ENCODE measurements around the gene CXCL13.
A peak's percentile ranks its signal among the peaks of the same experiment; 100 is the strongest.
"Not testable (repeated sequence)": the region's sequence is repeated elsewhere in the genome, so short reads cannot be mapped to it uniquely, and the experiment has no call there.

CXCL13 gene

GRCh38 chr4:77605210-77605902 is at the start of gene CXCL13:
Gene CXCL13 (plus strand): TSS chr4:77605820. CDS start chr4:77605866, 46 bp downstream.
- DNase-seq (ENCODE audit: extremely low spot score, insufficient read length, low read depth) (no peak), FAIRE-seq (no peak)

- DNase-seq (ENCODE audit: extremely low spot score, insufficient read length, low read depth) (no peak), FAIRE-seq (no peak)
Measured at GRCh38 chr4:77560170-77560569, 45.5 kb upstream of the CXCL13 start.

GRCh38 chr4:77561720-77562119 is 43.9 kb upstream of the CXCL13 start:
- FAIRE-seq; DNase-seq (ENCODE audit: extremely low spot score, insufficient read length, low read depth): not testable (repeated sequence)

- no peak for DNase-seq (ENCODE audit: extremely low spot score, insufficient read length, low read depth)
- FAIRE-seq: no peak
Measured at GRCh38 chr4:77564231-77564630, 41.4 kb upstream of the CXCL13 start.

GRCh38 chr4:77566148-77566547 is 39.5 kb upstream of the CXCL13 start:
- no peak for DNase-seq (ENCODE audit: extremely low spot score, insufficient read length, low read depth)
- no peak for FAIRE-seq

- no peak for DNase-seq (ENCODE audit: extremely low spot score, insufficient read length, low read depth)
- no peak for FAIRE-seq
Measured at GRCh38 chr4:77567549-77567948, 38.1 kb upstream of the CXCL13 start.

GRCh38 chr4:77570508-77571214 is 35.0 kb upstream of the CXCL13 start:
- FAIRE-seq: not testable (repeated sequence)

GRCh38 chr4:77576351-77576750 is 29.3 kb upstream of the CXCL13 start:
- FAIRE-seq: no peak
- DNase-seq (ENCODE audit: extremely low spot score, insufficient read length, low read depth): no peak

More at GRCh38 chr4:77570508-77571214, 35.0 kb upstream of the CXCL13 start:
- not testable (repeated sequence) for DNase-seq (ENCODE audit: extremely low spot score, insufficient read length, low read depth)

- FAIRE-seq: no peak
- no peak for DNase-seq (ENCODE audit: extremely low spot score, insufficient read length, low read depth)
Measured at GRCh38 chr4:77578145-77578544, 27.5 kb upstream of the CXCL13 start.

GRCh38 chr4:77579406-77580076 is 26.1 kb upstream of the CXCL13 start:
- no peak for FAIRE-seq
- DNase-seq (ENCODE audit: extremely low spot score, insufficient read length, low read depth): no peak

- no peak for DNase-seq (ENCODE audit: extremely low spot score, insufficient read length, low read depth)
- no peak for FAIRE-seq
Measured at GRCh38 chr4:77581724-77582123, 23.9 kb upstream of the CXCL13 start.

- DNase-seq (ENCODE audit: extremely low spot score, insufficient read length, low read depth) (no peak), FAIRE-seq (no peak)
Measured at GRCh38 chr4:77582156-77582555, 23.5 kb upstream of the CXCL13 start.

- FAIRE-seq (no peak), DNase-seq (ENCODE audit: extremely low spot score, insufficient read length, low read depth) (no peak)
Measured at GRCh38 chr4:77582711-77583110, 22.9 kb upstream of the CXCL13 start.

GRCh38 chr4:77586951-77587383 is 18.7 kb upstream of the CXCL13 start:
- DNase-seq (ENCODE audit: extremely low spot score, insufficient read length, low read depth) (peak; percentile 43), FAIRE-seq (peak; percentile 99)

GRCh38 chr4:77590482-77590881 is 15.1 kb upstream of the CXCL13 start:
- no peak for FAIRE-seq

GRCh38 chr4:77591532-77591931 is 14.1 kb upstream of the CXCL13 start:
- FAIRE-seq: no peak
- no peak for DNase-seq (ENCODE audit: extremely low spot score, insufficient read length, low read depth)

More at GRCh38 chr4:77590482-77590881, 15.1 kb upstream of the CXCL13 start:
- DNase-seq (ENCODE audit: extremely low spot score, insufficient read length, low read depth): no peak

GRCh38 chr4:77593101-77593500 is 12.5 kb upstream of the CXCL13 start:
- DNase-seq (ENCODE audit: extremely low spot score, insufficient read length, low read depth): no peak
- no peak for FAIRE-seq

- FAIRE-seq: no peak
- no peak for DNase-seq (ENCODE audit: extremely low spot score, insufficient read length, low read depth)
Measured at GRCh38 chr4:77593993-77594392, 11.6 kb upstream of the CXCL13 start.

GRCh38 chr4:77595364-77595973 is 10.2 kb upstream of the CXCL13 start:
- no peak for FAIRE-seq
- DNase-seq (ENCODE audit: extremely low spot score, insufficient read length, low read depth): no peak

- peak; percentile 24 for FAIRE-seq
- no peak for DNase-seq (ENCODE audit: extremely low spot score, insufficient read length, low read depth)
Measured at GRCh38 chr4:77599378-77599777, 6.2 kb upstream of the CXCL13 start.

All from GM18507 (cell line).